Ovary (tissue), 9 donors: Measurements from ENCODE around the gene AFP. TPM values are rescaled to one million over a fixed set of nuclear protein-coding genes. Genes with fewer than 3 reads are reported as not detected.

Experiments used
- DNase-seq, 5 donors: peaks; one replicate each; pipeline ENCODE4 v3.0.0-alpha.2; 2019 to 2020
- H3K27ac ChIP-seq, 2 donors: fragments of 200-600 bp; one replicate each; pipeline versions ENCODE4 v1.5.1 to v1.8.0; 2019 to 2022
- H3K27me3 ChIP-seq: fragments of 200-600 bp; one replicate; pipeline ENCODE4 v1.8.0; 2022
- H3K36me3 ChIP-seq: fragments of 200-600 bp; sonication (generic); one replicate; pipeline ENCODE4 v1.5.1; 2019
- H3K4me1 ChIP-seq: one replicate; pipeline ENCODE4 v1.8.1; 2013; ENCODE audit warnings: mild to moderate bottlenecking, moderate library complexity; ENCODE audit not compliant: insufficient read depth
- H3K4me3 ChIP-seq: fragments of 200-600 bp; sonication (generic); one replicate; pipeline ENCODE4 v1.5.1; 2017
- H3K9me3 ChIP-seq, 2 donors: fragments of 200-600 bp in 1 of 2; sonication (generic) in 1 of 2; one replicate each; pipeline versions ENCODE4 v1.5.1 to v1.8.1; 2013 to 2019; ENCODE audit warnings: mild to moderate bottlenecking in 1 of 2, moderate library complexity in 1 of 2
- CTCF ChIP-seq, 3 donors: fragments of 450-650 bp in 2 of 3; fragments of 200-600 bp in 1 of 3; IDR thresholded peaks; one replicate each; pipeline versions ENCODE4 v1.5.1 to v1.8.0; 2016 to 2022; ENCODE audit warnings: antibody characterized with exemption in 3 of 3, mild to moderate bottlenecking in 1 of 3
- EP300 ChIP-seq: sonication (generic); formaldehyde crosslinking; IDR thresholded peaks from one replicate; pipeline ENCODE4 v1.6.1; 2017; ENCODE audit warnings: antibody characterized with exemption
- POLR2A ChIP-seq: fragments of 450-650 bp; IDR thresholded peaks from one replicate; pipeline ENCODE4 v1.6.1; 2017; ENCODE audit warnings: antibody characterized with exemption, mild to moderate bottlenecking, moderate library complexity
- WGBS, 3 donors: extraction: QIAGEN DNeasy Blood & Tissue Kit in 1 of 3; methylation state at CpG; one replicate each; pipeline versions ENCODE4 v1.1.5 to v1.1.7; 2013 to 2017; 5-methylcytosine and 5-hydroxymethylcytosine counted together
- intact Hi-C, 4 donors: fragments of 100-400 bp; cut with DNase I; formaldehyde crosslinking; loops; one replicate each; pipeline versions ENCODE4 v1.11.0 to v1.15.1; 2022 to 2023
- polyA plus RNA-seq, 2 donors: library from polyadenylated mRNA; stranded (reverse); fragments of 200-250 nt in 1 of 2; fragments of 350-450 nt in 1 of 2; fragmentation: Illumina TruSeq in 1 of 2; extraction: RNeasy Lipid Tissue Mini Kit (QIAGEN cat#74804) in 1 of 2; gene quantifications; one replicate each; pipeline ENCODE4 v1.2.3, GENCODE V29; 2013 to 2014
- total RNA-seq, 7 donors: library from RNA; depleted of rRNA in 2 of 7; stranded (reverse); fragments of >200 nt in 2 of 7; fragmentation: NEBNext Ultra II Directional in 3 of 7; extraction: Animal tissue kit (Norgen Biotek cat#: 25700) in 3 of 7; gene quantifications; one replicate each; pipeline versions ENCODE4 v1.1.0 to v1.2.4, GENCODE V29; 2016 to 2023
- donor health status: DM: no; HTN: no; CAD: no; lungs with moderate emphysema.
- donor health status: DM: no; HTN: no; CAD: no.
- donor health status: Bipolar disorder and iron deficiency.
- donor health status: DM: yes; HTN: yes; CAD: no.
- donor health status: DM: no; HTN: no; CAD: no.
- donor health status: DM: yes; HTN: yes; CAD: no.

Gene AFP
- total and polyA plus RNA-seq, 9 donors: 0.17 to 2.8 (median 0.47) TPM; not detected in 5

GRCh38 chr4:73429826-73430587, 6.0 kb upstream of the AFP start:
- H3K4me3 ChIP-seq: no peak overlapping the region
- no peaks in the 10 kb centered on the region for H3K36me3 ChIP-seq
- intact Hi-C loops: no loop called here
- H3K27me3 ChIP-seq: no peaks in the 10 kb centered on the region
- DNase-seq: no peak
- H3K27ac ChIP-seq: no peak overlapping the region
- no peaks in the 10 kb centered on the region for H3K9me3 ChIP-seq
- WGBS, 3 donors: 48 to 68% (median 50%) methylated on average over 2 of the region's 2 CpGs
- H3K4me1 ChIP-seq: no peaks in the 10 kb centered on the region
- TF ChIP-seq EP300: no peak

- TF ChIP-seq EP300 (no peak), CTCF (IDR thresholded peaks at IDR 0.05) (no peak), POLR2A (no peak)
- Histone ChIP-seq H3K27ac (no peak overlapping the region), H3K4me3 (no peak overlapping the region), H3K4me1 (no peaks in the 10 kb centered on the region), H3K36me3 (no peaks in the 10 kb centered on the region), H3K9me3 (no peaks in the 10 kb centered on the region), H3K27me3 (no peaks in the 10 kb centered on the region)
- 14 to 38% (median 25%) methylated on average over 1 of the region's 1 CpG for WGBS, 3 donors
- no peak for DNase-seq
- intact Hi-C loops: no loop called here
Observed at GRCh38 chr4:73431813-73432168, 4.2 kb upstream of the AFP start.

GRCh38 chr4:73432169-73433000, 3.6 kb upstream of the AFP start:
- Histone ChIP-seq H3K36me3 (no peaks in the 10 kb centered on the region), H3K27me3 (no peaks in the 10 kb centered on the region), H3K27ac (no peak overlapping the region), H3K4me3 (no peak overlapping the region), H3K9me3 (no peaks in the 10 kb centered on the region), H3K4me1 (no peaks in the 10 kb centered on the region)
- TF ChIP-seq POLR2A: no peak
- TF ChIP-seq EP300: no peak
- TF ChIP-seq CTCF (IDR thresholded peaks at IDR 0.05): no peak
- 77 to 86% (median 82%) methylated on average over 5 of the region's 5 CpGs for WGBS, 3 donors
- intact Hi-C loops: no loop called here
- DNase-seq: no peak

GRCh38 chr4:73433140-73433539, 2.9 kb upstream of the AFP start:
- Histone ChIP-seq H3K9me3 (no peaks in the 10 kb centered on the region), H3K36me3 (no peaks in the 10 kb centered on the region), H3K27me3 (no peaks in the 10 kb centered on the region), H3K27ac (no peak overlapping the region), H3K4me3 (no peak overlapping the region), H3K4me1 (no peaks in the 10 kb centered on the region)
- WGBS, 3 donors: 77 to 82% (median 79%) methylated on average over 2 of the region's 2 CpGs
- intact Hi-C loops: no loop called here
- no peak for TF ChIP-seq CTCF (IDR thresholded peaks at IDR 0.05)
- TF ChIP-seq EP300: no peak
- no peak for TF ChIP-seq POLR2A
- DNase-seq: no peak

GRCh38 chr4:73434311-73434710, 1.7 kb upstream of the AFP start:
- no peaks in the 10 kb centered on the region for H3K4me1 ChIP-seq
- H3K27ac ChIP-seq: no peak overlapping the region
- no peak for DNase-seq
- intact Hi-C loops: no loop called here
- no peaks in the 10 kb centered on the region for H3K36me3 ChIP-seq
- H3K4me3 ChIP-seq: no peak overlapping the region
- WGBS, 3 donors: 68 to 73% (median 71%) methylated on average over 3 of the region's 3 CpGs
- H3K27me3 ChIP-seq: no peaks in the 10 kb centered on the region
- TF ChIP-seq POLR2A (no peak), CTCF (IDR thresholded peaks at IDR 0.05) (no peak), EP300 (no peak)
- no peaks in the 10 kb centered on the region for H3K9me3 ChIP-seq
